NCI-H187 treated with DMSO at 0.1 percent for 48 hours (cell line): Measurements from ENCODE around the gene ADARB1.

Experiments
- DNase-seq: peaks from one replicate; lab custom pipeline; 2025; lab: John Stamatoyannopoulos, UW

Gene ADARB1

GRCh38 chr21:45075596-45076244, 1.3 kb downstream of the ADARB1 start:
- no peak for DNase-seq

GRCh38 chr21:45076245-45076711, 1.9 kb downstream of the ADARB1 start:
- DNase-seq: no peak

DNA sequence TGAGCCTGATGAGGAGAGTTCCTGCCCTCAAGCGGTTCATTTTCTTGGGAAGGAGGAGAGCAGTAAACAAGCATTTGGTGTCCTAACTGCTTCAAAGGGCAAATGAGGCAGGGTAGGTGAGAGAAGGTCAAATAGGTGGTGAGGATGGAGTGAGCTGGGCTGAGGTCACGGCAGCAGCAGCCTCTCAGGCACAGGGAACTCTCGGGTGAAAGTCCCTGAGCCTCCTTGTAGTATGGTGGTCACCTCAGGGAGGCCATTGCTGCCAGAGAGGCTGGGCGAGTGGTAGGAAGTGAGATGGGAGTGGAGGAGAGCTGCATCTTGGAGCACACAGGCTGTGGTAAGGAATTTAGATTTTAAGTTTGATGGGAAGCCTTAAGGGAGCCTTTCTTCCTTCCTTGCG, 4.0 kb downstream of the ADARB1 start:
- DNase-seq: no peak

DNA sequence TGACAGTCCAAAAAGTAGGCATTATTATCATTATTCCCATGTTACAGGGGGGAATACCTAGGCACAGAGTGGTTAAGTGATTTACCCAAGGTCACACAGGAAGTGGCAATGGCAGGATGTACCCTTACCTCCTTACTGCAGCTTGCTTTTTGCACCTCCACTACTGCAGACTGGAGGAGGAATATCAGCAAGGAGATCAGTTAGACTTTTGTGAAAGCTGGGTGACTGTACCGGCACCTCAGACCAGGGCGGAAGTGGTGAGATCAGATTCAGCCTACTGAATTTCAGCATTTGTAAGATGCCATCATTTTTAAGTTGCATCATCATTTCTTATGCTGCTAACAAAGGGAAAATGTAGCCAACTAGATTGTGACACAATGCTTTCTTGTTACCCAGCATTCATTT, 4.5 kb downstream of the ADARB1 start:
- DNase-seq: no peak

GRCh38 chr21:45079351-45079750, 5.0 kb downstream of the ADARB1 start:
- DNase-seq: no peak

DNA sequence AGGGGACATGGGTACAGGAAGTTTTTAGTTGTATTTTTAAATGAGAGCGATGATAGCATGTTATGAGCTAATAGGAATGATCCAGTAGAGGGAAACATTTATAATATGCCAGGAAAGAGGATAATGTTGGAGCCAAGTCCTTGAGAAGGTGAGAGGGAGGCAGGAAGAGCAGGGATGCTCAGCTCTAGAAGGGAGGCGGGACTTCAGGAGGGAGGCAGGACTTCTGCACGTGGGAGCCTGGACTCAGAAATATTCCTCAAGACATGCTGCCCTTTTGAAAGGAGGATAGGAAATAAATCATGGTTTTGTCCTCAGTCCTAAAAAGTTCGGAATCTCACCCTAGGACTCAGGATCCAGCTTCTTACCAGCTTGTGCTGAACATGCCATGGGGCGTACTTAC, 5.9 kb downstream of the ADARB1 start:
- DNase-seq: no peak

DNA sequence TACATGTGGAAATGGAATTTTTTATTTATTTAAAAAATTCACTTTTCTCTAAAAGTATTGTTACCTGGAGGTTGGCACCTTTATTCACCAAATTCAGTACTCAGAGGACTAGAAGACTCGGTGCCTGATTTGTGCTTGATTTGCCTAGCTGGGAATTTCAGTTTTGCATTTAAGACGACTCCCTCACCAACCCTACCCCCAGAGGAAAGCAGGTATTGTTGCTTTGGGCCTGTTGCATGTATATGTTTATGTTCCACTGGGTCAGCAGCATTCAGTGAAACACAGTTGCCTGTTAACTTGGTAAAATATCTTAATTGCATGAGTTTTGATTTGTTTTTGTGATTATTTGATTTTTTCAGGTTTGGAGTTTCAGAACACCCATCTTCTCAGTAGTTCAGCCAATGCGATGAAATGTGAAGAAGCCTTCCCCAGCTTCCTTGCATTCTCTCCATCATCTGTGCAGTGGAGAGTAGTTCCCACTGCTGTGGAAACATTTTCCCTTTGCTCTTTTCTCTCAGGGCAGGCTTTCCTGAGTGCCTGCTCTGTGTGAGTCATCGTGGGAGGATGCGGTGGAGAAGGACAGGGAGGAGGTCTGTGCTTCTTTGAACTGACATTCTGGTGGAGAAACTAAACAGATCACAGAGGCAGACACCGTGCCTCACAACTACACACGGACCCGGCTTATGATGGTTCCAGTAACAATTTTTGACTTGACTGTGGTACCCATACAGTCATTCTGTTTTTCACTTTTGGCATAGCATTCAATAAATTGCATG, 6.4 kb downstream of the ADARB1 start:
- no peak for DNase-seq

DNA sequence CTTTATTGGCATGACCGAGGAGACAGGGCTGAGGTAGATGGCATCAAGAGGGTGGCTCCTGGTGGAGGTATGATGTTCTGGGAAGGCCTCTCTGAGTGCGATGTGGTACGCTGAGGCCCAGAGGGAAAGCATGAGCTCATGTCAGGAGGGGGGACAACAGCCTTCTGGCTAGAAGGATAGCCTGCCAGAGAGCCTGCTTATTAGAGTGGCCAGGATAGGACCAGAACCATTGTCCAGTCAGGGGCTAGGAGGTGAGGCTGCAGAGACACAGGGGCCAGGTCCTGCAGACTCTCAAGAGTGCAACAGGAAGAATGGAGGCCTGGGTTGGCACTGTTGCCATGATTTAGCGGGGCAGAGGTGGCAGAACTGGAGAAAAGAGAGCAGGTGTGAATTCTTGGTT, 7.3 kb downstream of the ADARB1 start:
- no peak for DNase-seq

DNA sequence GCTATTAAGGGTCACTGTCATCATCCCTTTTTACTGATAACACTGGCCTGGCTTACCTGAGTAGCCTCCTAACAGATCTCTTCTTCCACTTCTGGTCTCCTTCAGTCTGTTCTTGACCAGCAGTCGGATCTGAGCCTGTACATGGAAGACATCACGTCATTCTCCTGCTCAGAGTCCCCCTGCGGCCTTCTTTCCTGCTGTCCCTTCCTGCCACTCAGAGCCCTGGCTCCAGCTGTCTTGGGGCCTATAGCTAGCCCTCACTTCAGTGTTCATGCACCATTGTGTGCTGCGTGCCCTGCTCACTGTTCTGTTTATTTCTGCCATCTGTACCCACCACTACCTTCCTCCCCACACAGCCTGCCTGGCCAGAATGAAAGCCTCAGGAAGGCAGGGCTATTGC, 8.4 kb downstream of the ADARB1 start:
- no peak for DNase-seq

DNA sequence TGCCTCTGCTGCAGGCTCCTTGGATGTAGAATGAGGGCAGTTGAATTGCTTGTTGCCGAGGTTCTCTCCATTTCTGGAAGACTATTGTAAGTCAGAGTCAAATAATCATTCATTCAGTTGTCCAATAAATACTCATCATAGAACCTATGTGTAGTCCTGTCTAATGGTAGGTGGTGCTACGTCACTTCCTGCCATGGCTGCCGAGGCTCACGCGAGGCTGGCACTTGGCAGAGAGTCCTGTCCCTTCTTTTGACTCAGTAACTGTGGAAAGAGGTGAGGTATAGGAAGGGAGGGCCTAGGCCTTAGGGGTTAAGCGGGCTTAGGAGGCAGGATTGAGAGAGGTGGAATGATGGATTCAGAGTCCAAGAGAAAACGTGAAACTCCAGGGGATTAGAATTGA, 9.7 kb downstream of the ADARB1 start:
- DNase-seq: no peak

- DNase-seq: no peak
Measured at GRCh38 chr21:45084881-45085536, 10.6 kb downstream of the ADARB1 start.

DNA sequence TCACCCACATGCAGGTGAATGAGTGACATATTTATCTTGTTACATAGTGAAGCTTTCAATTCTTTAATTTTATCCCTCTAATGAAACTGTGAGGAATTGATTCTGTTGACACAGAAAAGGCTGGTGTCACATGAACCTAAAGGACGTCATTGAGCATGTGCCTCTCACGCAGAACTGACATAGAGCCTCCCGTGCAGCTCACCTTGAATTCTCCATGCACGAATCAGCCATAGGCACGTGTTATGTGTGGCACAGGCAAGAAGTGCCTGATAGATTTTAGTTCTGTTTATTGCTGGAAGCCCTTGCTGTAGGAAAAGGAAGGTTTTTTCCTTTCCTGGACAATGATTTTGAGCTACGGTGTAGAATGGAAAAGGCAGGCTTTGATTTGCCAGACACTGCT, 11.3 kb downstream of the ADARB1 start:
- DNase-seq: no peak

DNA sequence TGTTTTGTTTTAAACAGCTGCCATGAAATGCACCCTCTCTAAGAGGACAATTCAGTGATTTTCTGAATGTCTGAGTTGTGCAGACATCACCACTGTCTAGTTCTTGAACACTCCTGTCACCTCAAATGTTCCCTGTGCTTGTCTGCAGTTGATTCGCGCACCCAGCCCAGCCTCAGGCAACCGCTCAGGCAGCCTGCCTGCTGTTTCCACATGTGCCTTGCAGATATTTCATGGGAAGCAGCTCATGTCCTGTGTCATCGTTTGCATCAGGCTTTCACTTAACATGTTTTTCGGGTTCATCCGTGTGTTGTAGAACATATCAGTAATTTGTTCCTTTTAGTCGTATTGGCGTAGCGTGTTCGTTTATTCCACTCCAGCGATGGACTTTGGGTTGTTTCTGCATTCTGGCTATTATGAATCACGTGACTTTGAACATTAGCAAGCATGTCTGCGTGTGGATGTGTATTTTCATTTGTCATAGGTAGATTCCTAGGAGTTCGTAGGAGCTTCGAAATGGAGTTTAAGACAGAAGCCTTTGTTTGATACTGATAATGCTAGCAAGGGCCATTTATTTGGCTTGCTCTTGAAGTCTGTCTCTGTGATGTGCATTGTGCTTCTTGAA, 12.1 kb downstream of the ADARB1 start:
- no peak for DNase-seq

DNA sequence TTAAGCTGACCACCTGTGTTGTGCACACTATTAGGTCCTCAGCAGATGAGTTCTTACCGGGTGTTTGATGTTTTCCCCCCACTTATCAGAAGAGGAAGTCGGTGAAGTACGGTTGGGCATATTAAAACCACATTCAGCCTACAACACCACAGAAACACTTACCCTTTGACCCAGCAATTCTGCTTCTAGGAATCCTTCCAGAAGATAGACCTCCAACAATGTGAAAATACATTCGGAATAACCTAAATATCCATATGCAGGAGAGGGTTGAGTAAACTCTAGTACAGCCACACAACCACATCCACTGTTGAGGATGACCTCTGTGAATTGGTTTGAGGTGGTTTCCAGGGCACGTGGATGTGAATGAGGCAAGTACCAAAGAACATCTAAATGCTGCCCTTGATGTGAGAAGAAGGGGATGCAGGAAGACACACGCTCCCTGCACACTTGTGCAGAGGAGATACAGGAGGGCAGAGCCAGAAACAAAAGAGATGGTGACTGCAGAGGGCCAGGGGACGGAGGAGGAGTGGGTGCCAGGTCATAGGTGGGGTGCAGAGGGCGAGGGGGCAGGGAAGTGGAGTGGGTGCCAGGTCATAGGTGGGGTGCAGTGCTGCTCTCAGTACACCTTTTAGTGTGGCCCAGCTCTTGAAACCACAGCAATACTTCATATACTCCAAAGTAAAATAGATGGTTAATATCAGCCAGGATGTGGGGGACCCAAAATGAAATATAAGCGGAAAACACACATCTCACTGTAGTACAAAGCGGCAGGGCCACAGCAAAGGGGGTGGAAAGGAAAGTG, 12.8 kb downstream of the ADARB1 start:
- DNase-seq: peak; percentile 20

DNA sequence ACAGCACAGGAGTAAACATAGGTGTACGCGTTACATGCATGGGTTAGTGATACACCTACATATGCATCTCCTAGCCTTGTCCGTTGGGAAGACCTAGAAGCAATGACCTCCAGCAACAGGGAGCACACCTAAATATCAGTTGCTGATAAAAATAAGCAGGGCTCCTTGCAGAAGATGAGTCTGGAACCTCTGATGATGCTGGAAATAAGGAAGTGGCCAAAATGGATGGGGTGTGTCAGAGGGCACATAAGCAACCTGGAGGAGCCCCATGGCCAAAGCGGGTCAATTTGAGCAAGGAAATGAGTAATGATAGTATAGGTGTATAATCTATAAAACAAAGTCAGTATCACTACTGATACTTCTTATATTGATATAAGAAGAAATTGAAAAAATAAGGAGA, 13.7 kb downstream of the ADARB1 start:
- DNase-seq: no peak

- DNase-seq: no peak
Measured at GRCh38 chr21:45088729-45089128, 14.3 kb downstream of the ADARB1 start.

GRCh38 chr21:45089964-45090363, 15.6 kb downstream of the ADARB1 start:
- DNase-seq: no peak

DNA sequence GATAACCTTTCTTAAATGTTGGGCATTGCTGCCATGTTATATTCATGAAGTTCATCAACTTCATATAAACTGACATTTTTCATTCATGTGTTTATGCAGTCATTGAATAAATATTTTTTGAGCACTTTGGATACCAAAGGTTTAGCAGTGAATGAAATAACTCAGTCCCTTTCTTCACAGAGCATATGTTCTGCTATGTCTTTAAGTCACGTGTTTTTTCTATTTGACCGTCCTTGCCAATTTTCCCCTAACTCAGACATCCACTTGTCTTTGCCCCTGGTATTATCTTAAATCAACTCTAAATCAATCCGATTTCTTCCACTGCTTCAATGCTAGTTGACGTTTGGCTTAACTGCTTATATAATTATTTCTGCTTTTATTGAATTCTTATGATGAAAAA, 16.6 kb downstream of the ADARB1 start:
- no peak for DNase-seq

- DNase-seq: no peak
Measured at GRCh38 chr21:45091550-45092322, 17.4 kb downstream of the ADARB1 start.

GRCh38 chr21:45093035-45093532, 18.7 kb downstream of the ADARB1 start:
- no peak for DNase-seq

DNA sequence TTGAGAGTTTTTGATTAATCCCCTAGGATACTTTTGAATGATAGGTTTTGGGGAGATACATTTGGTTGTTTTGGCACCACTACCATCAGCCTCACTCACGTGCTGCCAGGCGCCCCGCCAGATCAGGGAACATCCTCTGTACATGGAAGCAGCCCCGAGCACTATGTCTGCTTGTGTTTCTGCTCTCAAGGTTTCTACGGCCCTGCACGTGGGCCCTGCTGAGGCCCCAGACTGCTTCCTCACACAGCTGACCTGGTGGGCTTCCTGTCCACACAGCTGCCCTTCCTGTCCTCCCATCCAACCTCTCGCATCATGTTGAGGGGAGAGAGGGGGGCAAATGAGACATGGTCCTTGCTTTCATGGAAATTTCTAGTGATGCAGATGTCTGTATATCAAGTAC, 20.0 kb downstream of the ADARB1 start:
- DNase-seq: no peak
